CD14-positive monocyte (primary cell): ENCODE measurements around the gene PPM1H. TPM values are rescaled to one million over a fixed set of nuclear protein-coding genes. Genes with fewer than 3 reads are reported as not detected.

Experiments
- DNase-seq, 3 donors: peaks; one replicate each; pipeline ENCODE4 v3.0.0-alpha.2; 2011 to 2022
- H2AFZ ChIP-seq: 2 replicates; pipeline ENCODE4 v1.6.0; 2012; ENCODE audit warnings: mild to moderate bottlenecking, low read depth, low read length, inconsistent platforms; ENCODE audit not compliant: insufficient read depth, poor library complexity, severe bottlenecking
- H3K27ac ChIP-seq, 2 donors: 1 replicate in 1 of 2; 2 replicates in 1 of 2; pipeline ENCODE4 v1.5.1; 2012 to 2013; ENCODE audit warnings: low read length in 2 of 2, control low read depth in 1 of 2, inconsistent platforms in 1 of 2, low read depth in 1 of 2, mild to moderate bottlenecking in 1 of 2
- H3K27me3 ChIP-seq, 2 donors: one replicate each; pipeline versions ENCODE4 v1.6.0 to v1.6.1; 2011 to 2013; ENCODE audit warnings: low read length in 2 of 2; ENCODE audit not compliant: control insufficient read depth in 2 of 2, insufficient read depth in 2 of 2
- H3K36me3 ChIP-seq, 2 donors: replicated peaks in 1 of 2; 1 replicate in 1 of 2; 2 replicates in 1 of 2; pipeline versions ENCODE4 v1.5.1 to v1.6.1; 2012 to 2013; ENCODE audit warnings: low read length in 2 of 2, control low read depth in 1 of 2, inconsistent platforms in 1 of 2, mild to moderate bottlenecking in 1 of 2; ENCODE audit not compliant: insufficient read depth in 2 of 2, control insufficient read depth in 1 of 2
- H3K4me1 ChIP-seq, 2 donors: 1 replicate in 1 of 2; 2 replicates in 1 of 2; pipeline versions ENCODE4 v1.5.1 to v1.6.1; 2012 to 2013; ENCODE audit warnings: low read length in 2 of 2, control low read depth in 1 of 2, inconsistent platforms in 1 of 2, mild to moderate bottlenecking in 1 of 2, moderate library complexity in 1 of 2; ENCODE audit not compliant: insufficient read depth in 2 of 2, control insufficient read depth in 1 of 2
- H3K4me2 ChIP-seq: replicated peaks from 2 replicates; pipeline ENCODE3; 2012; ENCODE audit warnings: low read length, moderate library complexity, mild to moderate bottlenecking; ENCODE audit not compliant: poor library complexity, severe bottlenecking; ENCODE audit errors: extremely low read depth
- H3K4me3 ChIP-seq, 3 experiments: fragments of 200-600 bp in 1 of 3; sonication (generic) in 1 of 3; replicated peaks in 1 of 3; 1 replicate in 2 of 3; 2 replicates in 1 of 3; pipeline ENCODE4 v1.5.1; 2011 to 2013; ENCODE audit warnings: low read length in 3 of 3, mild to moderate bottlenecking in 3 of 3, control low read depth in 2 of 3, low read depth in 2 of 3, inconsistent platforms in 1 of 3, moderate library complexity in 1 of 3
- H3K79me2 ChIP-seq: 2 replicates; pipeline ENCODE4 v1.6.0; 2012; ENCODE audit warnings: mild to moderate bottlenecking, control low read depth, inconsistent platforms, low read length, moderate library complexity; ENCODE audit not compliant: insufficient read depth
- H3K9ac ChIP-seq: 2 replicates; pipeline ENCODE4 v1.6.0; 2017; ENCODE audit warnings: low read length, mild to moderate bottlenecking; ENCODE audit not compliant: insufficient read depth, poor library complexity, severe bottlenecking
- H3K9me3 ChIP-seq, 2 donors: replicated peaks in 1 of 2; 1 replicate in 1 of 2; 2 replicates in 1 of 2; pipeline versions ENCODE4 v1.5.1 to v1.6.1; 2012 to 2013; ENCODE audit warnings: low read length in 2 of 2, control low read depth in 1 of 2; ENCODE audit not compliant: control insufficient read depth in 1 of 2, insufficient read depth in 1 of 2
- H4K20me1 ChIP-seq: 2 replicates; pipeline ENCODE4 v1.6.0; 2012; ENCODE audit warnings: mild to moderate bottlenecking, low read length, control low read depth, moderate library complexity; ENCODE audit not compliant: insufficient read depth
- H3K27ac Mint-ChIP-seq, 7 donors: one replicate each; pipeline ENCODE4 v1.8.0; 2020; ENCODE audit warnings: mild to moderate bottlenecking in 7 of 7, mixed read lengths in 7 of 7, moderate library complexity in 6 of 7, inconsistent platforms in 2 of 7
- H3K27me3 Mint-ChIP-seq, 3 donors: one replicate each; pipeline ENCODE4 v1.8.0; 2021 to 2022; ENCODE audit warnings: low read depth in 3 of 3, mild to moderate bottlenecking in 3 of 3, mixed read lengths in 3 of 3, moderate library complexity in 3 of 3, inconsistent platforms in 1 of 3
- H3K36me3 Mint-ChIP-seq, 2 donors: one replicate each; pipeline ENCODE4 v1.8.0; 2020; ENCODE audit warnings: mixed read lengths in 2 of 2, inconsistent platforms in 1 of 2, mild to moderate bottlenecking in 1 of 2
- H3K4me1 Mint-ChIP-seq: one replicate; pipeline ENCODE4 v1.8.0; 2020; ENCODE audit warnings: mild to moderate bottlenecking, mixed read lengths
- H3K4me3 Mint-ChIP-seq, 2 donors: one replicate each; pipeline ENCODE4 v1.8.0; 2020; ENCODE audit warnings: mild to moderate bottlenecking in 2 of 2, mixed read lengths in 2 of 2, moderate library complexity in 1 of 2
- H3K9me3 Mint-ChIP-seq, 7 donors: one replicate each; pipeline ENCODE4 v1.8.0; 2020 to 2022; ENCODE audit warnings: mixed read lengths in 7 of 7, mild to moderate bottlenecking in 6 of 7, moderate library complexity in 6 of 7, inconsistent platforms in 2 of 7
- WGBS: methylation state at CpG from one replicate; pipeline ENCODE4 v1.1.5; 2013; ENCODE audit warnings: missing lambda C conversion rate; ENCODE audit not compliant: insufficient coverage; 5-methylcytosine and 5-hydroxymethylcytosine counted together
- intact Hi-C, 2 donors: fragments of 100-400 bp; cut with micrococcal nuclease; formaldehyde crosslinking; loops; one replicate each; pipeline versions ENCODE4 v1.15.0 to v1.15.1; 2023
- polyA plus RNA-seq, 3 donors: library from polyadenylated mRNA; depleted of rRNA in 1 of 3; unstranded in 2 of 3; stranded (reverse) in 1 of 3; fragments of 300-500 nt in 2 of 3; fragments of >200 nt in 1 of 3; fragmentation: Illumina TruSeq in 2 of 3; gene quantifications; 1 replicate in 2 of 3; 2 replicates in 1 of 3; pipeline ENCODE4 v1.2.3, GENCODE V29; 2012 to 2021
- TF ChIP-seq, protein P1 (sequence below): fragments of 200-600 bp; IDR thresholded peaks from one replicate; pipeline ENCODE4 v1.8.0; 2022; ENCODE audit warnings: antibody characterized with exemption, mild to moderate bottlenecking

The PPM1H gene
- polyA plus RNA-seq, 3 donors = 1.5 to 2.8 (median 1.9) TPM

GRCh38 chr12:62895351-62895877 is 39.5 kb downstream of the PPM1H start:
- WGBS = 100% methylated on average over 1 of the region's 2 CpGs

DNA sequence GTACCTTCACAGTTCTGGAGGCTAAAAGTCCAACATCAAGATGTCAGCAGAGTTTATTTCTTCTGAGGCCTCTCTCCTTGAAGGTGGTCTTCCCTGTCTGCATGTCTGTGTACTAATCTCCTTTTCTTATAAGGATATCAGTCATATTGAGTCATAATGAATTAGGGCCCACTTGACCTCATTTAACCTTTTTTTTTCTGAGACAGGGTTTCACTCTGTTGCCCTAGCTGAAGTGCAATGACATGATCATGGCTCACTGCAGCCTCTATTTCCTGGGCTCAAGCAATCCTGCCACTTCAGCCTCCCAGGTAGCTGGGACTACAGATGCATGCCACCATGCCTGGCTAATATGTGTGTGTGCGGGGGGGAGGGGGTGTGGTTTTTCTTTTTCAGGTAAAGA is 41.7 kb downstream of the PPM1H start:
- TF ChIP-seq, protein P1, sequence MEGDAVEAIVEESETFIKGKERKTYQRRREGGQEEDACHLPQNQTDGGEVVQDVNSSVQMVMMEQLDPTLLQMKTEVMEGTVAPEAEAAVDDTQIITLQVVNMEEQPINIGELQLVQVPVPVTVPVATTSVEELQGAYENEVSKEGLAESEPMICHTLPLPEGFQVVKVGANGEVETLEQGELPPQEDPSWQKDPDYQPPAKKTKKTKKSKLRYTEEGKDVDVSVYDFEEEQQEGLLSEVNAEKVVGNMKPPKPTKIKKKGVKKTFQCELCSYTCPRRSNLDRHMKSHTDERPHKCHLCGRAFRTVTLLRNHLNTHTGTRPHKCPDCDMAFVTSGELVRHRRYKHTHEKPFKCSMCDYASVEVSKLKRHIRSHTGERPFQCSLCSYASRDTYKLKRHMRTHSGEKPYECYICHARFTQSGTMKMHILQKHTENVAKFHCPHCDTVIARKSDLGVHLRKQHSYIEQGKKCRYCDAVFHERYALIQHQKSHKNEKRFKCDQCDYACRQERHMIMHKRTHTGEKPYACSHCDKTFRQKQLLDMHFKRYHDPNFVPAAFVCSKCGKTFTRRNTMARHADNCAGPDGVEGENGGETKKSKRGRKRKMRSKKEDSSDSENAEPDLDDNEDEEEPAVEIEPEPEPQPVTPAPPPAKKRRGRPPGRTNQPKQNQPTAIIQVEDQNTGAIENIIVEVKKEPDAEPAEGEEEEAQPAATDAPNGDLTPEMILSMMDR = no peak
- Histone ChIP-seq H3K9me3 (no peaks in the 10 kb centered on the region), H3K9ac (no peak overlapping the region), H4K20me1 (no peaks in the 10 kb centered on the region), H3K4me2 (no peak overlapping the region), H3K27me3 (no peaks in the 10 kb centered on the region), H3K4me3 (no peak overlapping the region), H2AFZ (no peak overlapping the region), H3K27ac (no peak overlapping the region), H3K4me1 (peaks cover 18% of the 10 kb centered on the region in 2 donors), H3K36me3 (no peaks in the 10 kb centered on the region), H3K79me2 (no peaks in the 10 kb centered on the region)
- Mint-ChIP-seq H3K9me3 (peaks cover 0 to 7% (median 4%) of the 10 kb centered on the region in 7 donors), H3K27me3 (peaks cover 0 to 4% (median 0%) of the 10 kb centered on the region in 3 donors), H3K27ac (no peak overlapping the region), H3K4me3 (no peak overlapping the region), H3K36me3 (peaks cover 0 to 2% of the 10 kb centered on the region in 2 donors), H3K4me1 (peaks cover 29% of the 10 kb centered on the region)
- intact Hi-C loops = no loop called here
- no CpG with 5 or more reads among the region's 1 CpG for WGBS
- no peak for DNase-seq

More at GRCh38 chr12:62895351-62895877, 39.5 kb downstream of the PPM1H start:
- H3K27me3 ChIP-seq = no peaks in the 10 kb centered on the region
- no peak overlapping the region for H3K9ac ChIP-seq
- TF ChIP-seq, protein P1 = no peak
- H2AFZ ChIP-seq = no peak overlapping the region
- peaks cover 0 to 8% (median 4%) of the 10 kb centered on the region in 7 donors for H3K9me3 Mint-ChIP-seq
- H3K36me3 ChIP-seq = no peaks in the 10 kb centered on the region
- H3K27ac ChIP-seq = no peak overlapping the region
- peaks cover 27 to 28% of the 10 kb centered on the region in 2 donors for H3K4me1 ChIP-seq
- H3K4me2 ChIP-seq = no peak overlapping the region
- H3K36me3 Mint-ChIP-seq = peaks cover 0 to 2% of the 10 kb centered on the region in 2 donors
- no peak overlapping the region for H3K4me3 ChIP-seq
- no peak overlapping the region for H3K27ac Mint-ChIP-seq
- peaks cover 0 to 4% (median 0%) of the 10 kb centered on the region in 3 donors for H3K27me3 Mint-ChIP-seq
- H3K9me3 ChIP-seq = no peaks in the 10 kb centered on the region
- no peak for DNase-seq
- H3K79me2 ChIP-seq = no peaks in the 10 kb centered on the region
- no peak overlapping the region for H3K4me3 Mint-ChIP-seq
- intact Hi-C loops = no loop called here
- H3K4me1 Mint-ChIP-seq = peaks cover 39% of the 10 kb centered on the region
- no peaks in the 10 kb centered on the region for H4K20me1 ChIP-seq
